Coronary artery (tissue), 2 donors: Measurements from ENCODE around the gene SCNN1B.

ENCODE experiments used
- DNase-seq: peaks from one replicate; pipeline ENCODE4 v3.0.0-alpha.2; 2017; ENCODE audit warnings: low spot score
- H3K27ac ChIP-seq, 2 donors: fragments of 200-600 bp; sonication (generic); one replicate each; pipeline ENCODE4 v1.5.1; 2016 to 2019
- H3K4me3 ChIP-seq: fragments of 200-600 bp; sonication (generic); 2 replicates; pipeline ENCODE4 v1.5.1; 2016; ENCODE audit warnings: mild to moderate bottlenecking, moderate library complexity
- CTCF ChIP-seq: fragments of 200-600 bp; sonication (generic); IDR thresholded peaks from one replicate; pipeline ENCODE4 v1.5.1; 2019; ENCODE audit warnings: antibody characterized with exemption

Gene SCNN1B

GRCh38 chr16:23353440-23353839 lies 51.3 kb downstream of the SCNN1B start:
- DNase-seq, result no peak
- Histone ChIP-seq H3K27ac (no peak overlapping the region), H3K4me3 (no peak overlapping the region)
- no peak for TF ChIP-seq CTCF

GRCh38 chr16:23354246-23354645 lies 52.1 kb downstream of the SCNN1B start:
- no peak for DNase-seq
- no peak overlapping the region for H3K27ac ChIP-seq
- no peak overlapping the region for H3K4me3 ChIP-seq
- TF ChIP-seq CTCF, result no peak

- TF ChIP-seq CTCF, result no peak
- no peak for DNase-seq
- H3K27ac ChIP-seq, result no peak overlapping the region
- no peak overlapping the region for H3K4me3 ChIP-seq
Observed at GRCh38 chr16:23355106-23355670, 53.1 kb downstream of the SCNN1B start.

- DNase-seq, result no peak
- Histone ChIP-seq H3K27ac (no peak overlapping the region), H3K4me3 (no peak overlapping the region)
- no peak for TF ChIP-seq CTCF
Observed at GRCh38 chr16:23356941-23357340, 54.8 kb downstream of the SCNN1B start.

GRCh38 chr16:23357761-23358290 lies 55.7 kb downstream of the SCNN1B start:
- Histone ChIP-seq H3K27ac (no peak overlapping the region), H3K4me3 (no peak overlapping the region)
- no peak for DNase-seq
- TF ChIP-seq CTCF, result no peak

- no peak for TF ChIP-seq CTCF
- DNase-seq, result no peak
- Histone ChIP-seq H3K27ac (no peak overlapping the region), H3K4me3 (no peak overlapping the region)
Observed at GRCh38 chr16:23359092-23359760, 57.1 kb downstream of the SCNN1B start.
